NCI-H1930 (cell line): ENCODE measurements around the gene ALLC.
"Not testable (repeated sequence)": the region's sequence is repeated elsewhere in the genome, so short reads cannot be mapped to it uniquely, and the experiment has no call there.

Source experiments
- DNase-seq, 2 experiments: peaks; one replicate each; lab custom pipeline; 2025; lab: John Stamatoyannopoulos, UW

The ALLC gene

GRCh38 chr2:3655871-3656761 is 1.9 kb upstream of the ALLC start:
- DNase-seq, result no peak

GRCh38 chr2:3656762-3657721 is 958 bp upstream of the ALLC start:
- DNase-seq, result no peak

- DNase-seq, result no peak
Observed at GRCh38 chr2:3659447-3660432, 1.7 kb downstream of the ALLC start.

GRCh38 chr2:3660640-3661039 is 2.6 kb downstream of the ALLC start:
- not testable (repeated sequence) for DNase-seq

- DNase-seq, result no peak
Observed at GRCh38 chr2:3661149-3661660, 3.2 kb downstream of the ALLC start.

DNA sequence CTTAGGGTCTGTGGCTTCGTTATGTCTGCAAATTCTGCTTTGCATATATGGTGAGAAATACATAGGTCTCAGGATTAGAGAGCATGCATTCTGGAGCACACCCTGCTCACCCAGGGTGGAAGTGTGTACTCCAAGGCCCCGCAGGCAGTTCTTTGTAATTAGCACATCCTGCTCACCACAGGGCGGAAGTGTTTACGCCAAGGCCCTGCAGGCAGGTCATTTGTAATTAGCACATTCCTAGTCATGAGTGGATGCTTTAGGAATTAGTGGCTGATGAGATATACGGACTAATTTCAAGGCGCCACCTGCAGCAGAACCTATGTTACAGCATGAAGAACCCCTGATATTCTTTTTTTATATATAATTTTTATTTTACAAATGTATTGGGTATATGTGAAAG is 4.2 kb downstream of the ALLC start:
- no peak for DNase-seq

- DNase-seq, result no peak
Observed at GRCh38 chr2:3664118-3664517, 6.1 kb downstream of the ALLC start.

- no peak for DNase-seq
Observed at GRCh38 chr2:3664925-3665324, 6.9 kb downstream of the ALLC start.

DNA sequence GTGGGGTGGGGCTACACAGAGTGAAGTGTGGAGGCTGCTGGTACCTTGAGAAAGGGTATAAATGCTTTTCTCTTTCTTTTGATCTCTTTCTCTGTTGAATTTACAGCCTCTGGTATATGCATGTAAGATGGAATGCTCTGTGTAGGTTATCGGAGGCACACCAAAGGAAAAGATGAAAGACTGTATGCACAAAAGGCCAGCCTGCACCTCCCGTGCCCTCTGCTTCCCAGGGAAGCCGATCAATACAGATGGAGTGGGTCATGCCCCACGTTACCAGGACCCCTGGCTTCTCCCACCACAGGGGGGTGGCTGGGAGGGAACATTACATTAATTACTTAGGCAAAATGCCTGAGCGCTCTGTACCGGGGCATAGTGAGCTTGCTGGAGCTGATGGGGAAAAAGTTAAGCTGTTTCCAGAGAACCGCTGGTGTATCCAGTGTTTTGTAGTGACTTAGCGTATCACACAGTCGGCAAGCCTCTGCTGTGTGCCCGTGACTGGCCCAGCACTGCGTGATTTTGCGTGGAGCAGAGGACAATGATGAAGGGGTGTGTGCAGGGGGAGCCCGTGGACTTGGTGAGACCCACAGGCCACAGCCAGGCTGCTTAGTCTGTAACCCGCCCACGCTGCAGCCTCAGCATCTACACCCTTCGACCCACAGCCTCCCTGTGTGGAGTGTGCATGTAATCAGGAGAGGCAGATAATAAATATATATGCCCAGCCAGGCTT is 8.0 kb downstream of the ALLC start:
- DNase-seq, result no peak

DNA sequence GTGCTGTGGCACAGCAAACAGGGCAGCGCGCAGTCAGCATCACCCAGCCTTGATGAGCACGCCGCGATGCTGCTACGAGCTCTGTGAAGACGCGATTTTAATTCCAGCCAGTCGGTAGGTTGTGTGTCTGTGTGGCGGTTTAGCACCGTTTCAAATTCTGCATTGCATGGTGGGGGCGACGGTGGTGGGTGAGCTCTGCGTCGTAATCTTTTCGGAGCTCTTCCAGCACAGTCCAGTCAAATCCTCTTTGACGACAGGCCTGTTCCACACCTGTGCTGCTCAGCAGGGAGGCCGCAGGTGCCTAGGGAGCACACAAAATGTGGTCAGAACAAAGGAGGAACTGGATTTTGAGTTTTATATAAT is 8.6 kb downstream of the ALLC start:
- no peak for DNase-seq

- DNase-seq, result no peak
Observed at GRCh38 chr2:3667151-3667631, 9.2 kb downstream of the ALLC start.

DNA sequence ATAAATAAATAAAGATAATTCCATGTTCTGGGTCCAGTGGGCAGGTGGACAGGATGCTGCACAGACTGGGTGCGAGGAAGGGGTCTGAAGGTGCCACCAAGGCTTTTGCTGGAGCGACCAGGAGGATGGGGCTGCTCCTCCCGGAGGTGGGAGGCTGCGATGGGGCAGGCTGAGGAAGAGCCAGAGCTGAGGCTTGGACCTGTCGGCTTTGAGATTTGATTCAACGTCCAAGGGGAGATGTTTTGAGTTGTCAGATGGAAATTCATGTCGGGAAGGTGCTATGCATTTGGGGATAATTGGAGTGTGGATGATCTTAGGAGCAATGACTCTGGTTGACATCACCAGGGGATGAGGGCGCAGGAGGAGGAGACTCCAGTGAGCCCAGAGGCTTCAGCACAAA is 11.7 kb downstream of the ALLC start:
- DNase-seq, result no peak

DNA sequence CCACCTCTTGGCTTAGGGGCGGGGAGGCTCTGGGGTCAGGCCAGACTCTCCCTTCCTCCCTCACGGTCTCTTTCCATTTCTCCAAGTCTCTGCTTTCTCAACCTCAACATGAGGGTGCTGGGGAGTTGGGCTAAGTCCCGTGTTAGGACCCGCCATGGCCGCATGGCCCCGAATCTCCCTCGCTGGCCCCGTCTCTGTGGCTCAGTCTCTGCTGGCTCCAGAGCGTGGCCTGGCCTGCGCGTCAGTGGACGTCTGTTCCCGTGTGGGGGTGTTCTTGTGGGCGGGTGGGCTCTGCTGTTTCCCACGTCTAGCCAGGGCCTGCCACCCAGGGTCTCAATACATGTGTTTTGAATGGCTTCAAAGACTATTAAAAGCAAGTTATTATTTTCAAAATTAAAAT is 12.4 kb downstream of the ALLC start:
- DNase-seq, result no peak

DNA sequence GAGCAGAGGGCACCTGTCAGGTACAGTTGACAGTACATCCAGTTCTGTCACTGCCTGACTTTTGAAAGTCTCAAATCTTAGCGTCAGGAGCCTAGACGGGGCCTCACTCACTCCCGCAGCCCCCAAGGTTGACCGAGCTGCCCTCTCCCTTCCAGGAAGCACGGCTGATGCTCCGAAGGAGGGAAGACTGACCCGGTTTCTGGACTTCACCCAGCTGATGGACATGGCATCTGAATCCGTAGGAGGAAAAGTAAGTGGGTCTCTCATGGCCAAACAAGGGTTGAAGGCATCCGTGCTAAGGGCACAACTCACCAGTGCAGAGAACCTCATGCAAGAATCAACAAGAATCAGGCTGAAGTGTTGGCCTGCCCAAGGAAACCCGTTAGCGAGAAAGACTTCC is 12.9 kb downstream of the ALLC start:
- DNase-seq, result no peak

- DNase-seq, result no peak
Observed at GRCh38 chr2:3672861-3673678, 15.1 kb downstream of the ALLC start.

GRCh38 chr2:3674066-3674845 is 16.3 kb downstream of the ALLC start:
- no peak for DNase-seq

- no peak for DNase-seq
Observed at GRCh38 chr2:3675687-3676086, 17.7 kb downstream of the ALLC start.

DNA sequence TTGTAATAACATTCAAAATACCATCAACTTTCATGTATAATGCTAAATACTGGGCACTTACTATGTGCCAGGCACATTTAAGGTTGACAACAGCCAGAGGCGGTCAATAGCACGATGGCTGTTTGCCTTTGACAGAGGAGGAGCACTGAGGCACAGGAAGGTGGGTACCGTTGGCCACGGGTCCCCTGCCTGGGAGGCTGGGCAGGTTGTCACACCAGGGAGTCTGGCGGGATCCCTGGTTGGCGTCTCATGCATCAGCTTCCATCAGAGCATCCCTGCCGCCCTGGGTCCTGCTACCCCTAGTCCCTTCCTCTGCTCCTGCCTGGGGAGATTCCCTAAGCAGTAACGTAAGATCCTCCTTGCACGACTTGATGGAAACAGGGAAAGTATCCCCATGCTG is 19.4 kb downstream of the ALLC start:
- no peak for DNase-seq

DNA sequence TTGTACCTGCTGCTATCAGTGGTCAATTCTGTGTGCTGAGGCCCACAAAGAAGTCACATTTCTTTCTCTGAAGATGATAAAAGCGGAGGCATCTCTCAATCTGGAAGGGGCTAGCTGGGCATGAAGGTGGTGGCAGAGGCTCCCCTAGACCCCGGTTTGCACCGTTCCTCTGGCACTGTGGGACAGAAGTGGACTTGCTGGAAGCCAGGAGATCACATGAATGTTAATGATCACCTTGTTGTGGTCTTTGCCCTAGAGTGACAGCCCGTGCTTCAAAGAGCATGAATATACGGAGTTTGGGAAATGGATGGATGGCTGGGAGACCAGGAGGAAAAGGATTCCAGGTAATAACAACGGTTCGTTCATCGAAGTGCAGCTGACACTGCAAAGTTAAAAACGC is 20.2 kb downstream of the ALLC start:
- no peak for DNase-seq
